HG02884 (cell line): ENCODE data around the gene MAJIN.

Source experiments
- ATAC-seq: cut with Tn5 transposase; IDR thresholded peaks from one replicate; pipeline ENCODE4 v1.9.1; 2021; ENCODE audit warnings: mild to moderate bottlenecking, moderate library complexity; ENCODE audit not compliant: unreplicated experiment

The MAJIN gene

GRCh38 chr11:64914123-64914522 is 57.8 kb downstream of the MAJIN start:
- ATAC-seq, result no peak

- ATAC-seq, result no peak
These were observed 58.7 kb downstream of the MAJIN start for GRCh38 chr11:64913171-64913727.

DNA sequence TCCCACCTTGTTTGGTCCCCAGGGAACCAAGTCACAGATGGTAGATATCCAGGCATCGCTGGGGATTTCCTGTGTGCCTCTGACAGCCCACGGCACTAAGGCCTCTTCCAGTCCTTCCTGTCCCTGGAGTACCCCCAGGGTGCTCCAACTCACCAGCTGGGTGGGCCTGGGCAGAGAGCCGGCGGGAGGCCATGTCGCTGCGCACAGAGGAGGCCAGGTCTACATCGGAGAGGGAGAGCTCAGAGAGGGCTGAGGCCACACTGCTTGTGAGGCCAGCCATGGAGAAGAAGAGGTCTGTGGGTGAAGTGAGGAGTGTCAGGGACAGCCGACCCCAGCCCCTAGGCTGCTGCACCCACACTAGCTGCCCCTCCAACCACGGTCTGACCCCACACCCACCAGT is 60.2 kb downstream of the MAJIN start:
- ATAC-seq, result no peak

DNA sequence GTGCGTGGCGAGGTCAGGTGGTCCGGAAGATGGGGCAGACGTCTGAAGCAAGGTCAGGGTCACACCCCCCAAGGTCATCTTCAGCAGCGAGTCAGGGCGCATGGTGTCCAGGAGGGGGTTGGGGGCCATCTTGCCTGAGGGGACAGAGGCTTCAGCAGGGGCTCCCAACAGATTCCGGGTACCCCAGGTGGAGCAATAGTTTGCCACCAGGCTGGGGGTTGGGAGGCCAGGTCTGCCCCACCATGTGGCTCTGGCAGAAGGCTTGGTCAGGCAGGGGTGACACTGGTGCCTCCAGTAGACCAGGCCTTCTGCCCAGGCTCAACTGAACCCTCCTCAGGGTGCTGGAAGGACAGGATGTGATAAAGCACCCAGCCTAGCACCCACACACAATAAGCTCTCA is 60.8 kb downstream of the MAJIN start:
- no peak for ATAC-seq

GRCh38 chr11:64910451-64911093 is 61.3 kb downstream of the MAJIN start:
- no peak for ATAC-seq

GRCh38 chr11:64909653-64910343 is 62.1 kb downstream of the MAJIN start:
- no peak for ATAC-seq

GRCh38 chr11:64908766-64909165 is 63.1 kb downstream of the MAJIN start:
- ATAC-seq, result no peak

DNA sequence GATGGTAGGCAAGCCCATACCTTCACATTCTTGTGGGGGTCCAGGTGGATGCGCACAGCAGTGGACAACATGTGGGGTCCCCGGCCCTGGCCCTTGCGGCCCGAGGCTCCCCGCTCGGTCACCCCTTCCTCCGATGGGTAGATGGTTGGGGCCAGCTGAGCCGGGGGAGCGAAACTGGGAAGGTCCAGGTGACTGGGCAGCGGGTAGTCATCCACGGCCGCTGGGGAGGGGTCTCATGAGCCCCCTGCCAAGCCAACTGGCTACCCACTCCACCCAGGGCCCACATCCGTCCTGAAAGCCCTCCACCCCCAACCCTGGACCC is 65.6 kb downstream of the MAJIN start:
- ATAC-seq, result no peak

DNA sequence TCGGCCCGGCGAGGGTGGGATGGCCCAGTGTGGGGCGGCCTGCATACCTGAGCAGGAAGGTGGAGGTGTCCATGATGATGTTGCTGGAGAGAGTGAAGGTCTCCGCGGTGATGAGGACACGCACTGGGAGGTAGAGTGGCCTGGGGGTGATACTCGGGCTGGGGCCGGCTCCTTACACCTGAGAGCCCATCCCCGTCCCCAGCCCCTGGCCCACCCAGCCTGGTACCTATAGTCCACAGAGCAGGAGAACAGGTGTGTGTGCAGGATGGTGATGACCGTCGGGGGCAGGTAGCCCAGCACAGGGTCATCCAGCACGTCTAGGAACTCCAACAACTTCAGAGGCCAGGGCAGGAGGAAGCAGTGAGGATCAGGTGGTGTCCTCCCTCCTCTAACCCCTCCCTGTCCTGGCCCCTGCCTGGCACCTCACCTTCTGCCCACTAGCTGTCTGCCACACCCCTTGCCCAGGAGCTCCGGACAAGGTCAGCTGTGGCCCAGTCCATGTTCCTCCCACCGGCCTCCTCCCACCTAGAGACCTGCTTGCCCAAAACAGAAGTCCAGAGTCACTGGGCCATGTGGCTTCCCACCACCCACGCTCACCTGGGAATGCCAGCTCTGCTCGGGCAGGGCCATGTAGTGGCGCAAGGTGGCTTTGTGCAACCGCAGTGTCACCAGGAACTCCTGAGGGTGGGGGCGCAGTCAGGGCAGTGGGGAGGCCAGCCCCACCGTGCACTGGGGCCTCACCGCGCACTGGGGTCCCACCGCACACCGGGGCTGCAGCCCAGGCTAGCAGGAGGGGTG is 66.2 kb downstream of the MAJIN start:
- ATAC-seq, result no peak

DNA sequence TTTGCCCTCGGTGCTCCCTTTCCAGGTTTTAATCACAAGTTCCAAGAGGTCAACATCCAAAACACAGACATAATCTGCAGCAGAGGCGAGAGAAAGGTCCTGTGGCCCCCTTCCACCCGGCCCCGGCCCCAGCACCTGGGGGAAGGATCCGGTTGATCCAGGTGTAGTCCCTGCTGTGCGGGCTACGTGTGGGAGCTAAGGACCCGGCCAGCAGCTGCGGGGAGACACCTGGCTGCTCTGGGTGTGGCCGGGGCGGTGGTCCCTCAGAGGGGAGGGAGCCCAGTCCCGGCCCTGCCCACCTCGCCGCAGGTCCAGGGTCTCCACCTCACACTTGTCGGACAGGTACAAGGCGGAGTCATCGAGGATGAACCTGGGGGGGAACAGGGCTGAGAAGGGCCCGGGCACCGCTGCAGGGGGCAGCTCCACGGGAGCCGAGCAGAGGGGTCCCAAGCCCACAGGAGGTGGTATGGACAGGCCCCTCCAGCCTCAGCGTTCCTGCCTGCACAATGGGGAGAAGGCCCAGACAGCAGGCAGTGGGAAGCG is 68.5 kb downstream of the MAJIN start:
- ATAC-seq, result no peak

- ATAC-seq, result no peak
These were observed 69.6 kb downstream of the MAJIN start for GRCh38 chr11:64902102-64902900.

DNA sequence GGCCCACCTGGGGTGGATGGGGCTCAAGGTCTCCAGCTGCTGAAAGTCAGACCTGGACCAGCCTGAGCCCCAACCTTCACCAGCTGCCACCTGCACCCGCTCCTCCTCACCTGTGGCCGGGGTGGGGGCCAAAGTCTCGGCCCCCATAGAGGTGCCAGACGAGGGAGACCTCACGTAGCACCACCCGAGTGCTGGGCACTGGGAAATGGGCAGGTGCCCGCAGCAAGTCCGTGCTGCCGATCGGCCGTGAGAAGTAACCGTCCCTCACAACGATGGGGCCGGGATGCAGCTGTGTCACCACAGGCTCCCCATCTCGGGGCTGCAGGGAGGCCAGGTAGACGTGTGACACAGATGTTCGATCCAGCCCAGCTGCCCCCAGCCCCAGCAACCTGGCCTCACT is 71.1 kb downstream of the MAJIN start:
- ATAC-seq, result no peak

DNA sequence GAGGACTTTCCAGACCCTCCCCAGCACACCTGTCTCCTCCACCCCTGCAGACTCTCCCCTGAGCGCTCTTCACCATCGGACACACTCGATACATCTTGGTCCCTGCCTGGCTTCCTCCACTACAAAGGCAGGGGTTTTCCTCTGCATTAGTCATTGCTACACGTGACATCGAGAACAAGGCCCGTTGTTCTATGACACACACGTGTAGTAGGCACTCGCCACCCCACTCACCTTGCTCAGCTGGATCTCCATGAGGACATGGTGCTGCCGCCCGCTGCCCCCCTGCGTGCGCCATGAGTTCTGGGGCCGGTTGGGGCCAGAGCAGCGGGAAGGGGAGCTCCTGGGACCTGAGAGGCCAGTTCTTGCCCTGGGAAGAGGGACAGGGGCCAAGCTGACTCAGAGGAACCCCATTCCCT is 71.6 kb downstream of the MAJIN start:
- ATAC-seq, result no peak

- no peak for ATAC-seq
These were observed 73.4 kb downstream of the MAJIN start for GRCh38 chr11:64898541-64898940.

DNA sequence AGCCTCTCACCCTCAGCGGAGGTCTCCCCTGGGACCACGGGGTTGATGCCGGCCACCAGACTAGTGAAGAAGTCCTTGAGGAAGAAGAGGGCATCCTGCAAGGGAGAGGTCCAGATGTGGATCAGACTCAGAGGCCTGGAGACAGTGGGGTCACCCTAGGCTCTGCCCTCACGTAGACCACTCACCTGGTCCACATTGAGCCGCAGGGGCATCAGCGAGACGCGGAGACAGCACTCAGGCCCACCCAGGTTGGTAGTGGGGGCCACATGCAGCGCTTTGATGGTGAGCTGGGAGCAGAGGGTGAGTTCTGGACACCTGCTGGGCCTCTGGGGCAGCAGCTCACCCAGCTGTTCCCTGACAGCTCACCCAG is 73.8 kb downstream of the MAJIN start:
- ATAC-seq, result no peak

GRCh38 chr11:64897381-64898075 is 74.4 kb downstream of the MAJIN start:
- ATAC-seq, result no peak

DNA sequence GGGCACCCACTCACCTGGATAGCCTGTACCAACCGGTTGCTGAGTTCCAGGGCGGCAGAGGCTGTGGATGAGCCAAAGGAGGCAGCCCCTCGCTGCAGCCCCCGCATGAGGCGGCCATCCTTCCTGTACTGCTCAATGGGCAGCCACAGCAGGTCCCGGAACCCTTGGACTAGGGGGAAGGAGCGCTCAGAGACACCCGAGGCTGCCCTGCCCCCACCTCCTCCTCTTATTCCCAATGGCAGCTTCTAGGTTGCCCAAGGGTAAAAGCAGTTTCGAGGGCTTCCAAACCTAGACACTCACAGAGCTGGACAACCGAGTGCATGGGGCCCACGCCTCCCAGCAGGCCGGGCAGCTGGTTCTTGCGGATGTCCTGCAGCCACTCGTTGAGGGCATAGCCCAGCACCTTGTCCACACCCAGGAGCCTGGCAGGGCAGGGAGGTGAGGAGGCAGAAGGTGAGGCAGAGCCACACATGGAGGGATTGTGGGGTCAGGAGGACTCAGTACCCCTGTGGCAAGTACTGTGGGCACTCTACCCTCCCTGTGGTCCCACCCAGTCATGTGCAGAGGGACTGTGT is 75.4 kb downstream of the MAJIN start:
- ATAC-seq, result no peak

- ATAC-seq, result no peak
These were observed 77.0 kb downstream of the MAJIN start for GRCh38 chr11:64894812-64895452.

DNA sequence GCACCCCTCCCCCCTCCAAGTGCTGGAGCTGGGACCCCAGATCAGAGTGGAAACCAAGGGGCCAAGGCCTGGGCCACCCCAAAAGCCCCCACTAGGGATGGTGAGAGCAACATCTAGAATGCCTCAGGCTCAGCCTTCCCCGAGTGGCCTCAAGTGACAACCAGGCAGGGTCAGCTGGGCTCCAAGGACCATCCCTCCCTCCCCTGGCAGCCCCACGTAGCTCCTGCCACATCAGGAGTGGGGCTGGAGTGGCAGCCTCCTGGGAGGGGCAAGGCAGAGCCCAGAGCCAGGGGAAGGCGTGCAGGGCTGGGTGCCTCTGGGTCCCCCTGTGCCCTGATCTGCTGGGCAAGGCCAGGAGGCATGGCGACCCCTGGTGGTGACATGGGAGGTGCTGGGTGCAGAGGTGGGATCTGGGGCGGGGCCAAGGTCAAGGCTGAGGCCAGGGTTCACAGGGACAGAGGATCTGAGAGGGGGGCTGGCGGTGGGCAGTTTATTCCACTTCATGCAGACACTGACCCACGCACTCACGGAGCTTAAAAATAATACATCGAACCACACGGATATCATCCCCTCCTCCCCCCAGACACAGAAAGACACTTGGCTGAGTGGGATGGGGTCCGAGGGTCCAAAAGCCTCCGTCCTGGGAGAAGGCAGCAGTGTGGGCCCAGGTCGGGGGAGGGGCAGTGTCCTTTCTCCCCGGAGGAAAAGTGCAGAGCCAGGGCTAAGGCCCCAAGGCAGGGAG is 77.7 kb downstream of the MAJIN start:
- ATAC-seq, result no peak
